Erythroblast (primary cell): ENCODE measurements around the gene EMC10.
"Not testable (repeated sequence)": the region's sequence is repeated elsewhere in the genome, so short reads cannot be mapped to it uniquely, and the experiment has no call there.

Experiments
- DNase-seq, 2 experiments: peaks; one replicate each; lab custom pipeline; 2025; lab: John Stamatoyannopoulos, UW
- GATA1 ChIP-seq: IDR thresholded peaks from 2 replicates; pipeline ENCODE4 v1.6.1; 2011; ENCODE audit warnings: low read depth, mild to moderate bottlenecking, control low read depth, low read length, moderate library complexity
- POLR2A ChIP-seq: IDR thresholded peaks from 2 replicates; pipeline ENCODE4 v1.6.1; 2011; ENCODE audit warnings: mild to moderate bottlenecking, low read length

Gene EMC10

GRCh38 chr19:50460161-50460765 is 16.0 kb upstream of the EMC10 start:
- no peak for DNase-seq
- TF ChIP-seq GATA1 (no peak), POLR2A (no peak)

- TF ChIP-seq POLR2A (no peak), GATA1 (no peak)
- DNase-seq: peak; percentile 64 to 72
These were observed 15.0 kb upstream of the EMC10 start for GRCh38 chr19:50461066-50461875.

GRCh38 chr19:50462970-50463369 is 13.3 kb upstream of the EMC10 start:
- no peak for DNase-seq
- TF ChIP-seq POLR2A (no peak), GATA1 (no peak)

GRCh38 chr19:50464348-50464747 is 12.0 kb upstream of the EMC10 start:
- no peak for DNase-seq
- TF ChIP-seq POLR2A (no peak), GATA1 (no peak)

- TF ChIP-seq GATA1: no peak
- no peak for TF ChIP-seq POLR2A
- DNase-seq: no peak
These were observed 11.3 kb upstream of the EMC10 start for GRCh38 chr19:50465000-50465399.

GRCh38 chr19:50465986-50466705 is 10.2 kb upstream of the EMC10 start:
- TF ChIP-seq POLR2A: no peak
- no peak for TF ChIP-seq GATA1
- DNase-seq: peak; percentile 77 to 81

- no peak for DNase-seq
- TF ChIP-seq POLR2A (no peak), GATA1 (no peak)
These were observed 9.6 kb upstream of the EMC10 start for GRCh38 chr19:50466706-50467039.

- DNase-seq: no peak
- no peak for TF ChIP-seq POLR2A
- TF ChIP-seq GATA1: no peak
These were observed 8.7 kb upstream of the EMC10 start for GRCh38 chr19:50467566-50467965.

GRCh38 chr19:50468818-50469217 is 7.5 kb upstream of the EMC10 start:
- no peak for DNase-seq
- TF ChIP-seq GATA1: no peak
- no peak for TF ChIP-seq POLR2A

GRCh38 chr19:50473336-50473735 is 3.0 kb upstream of the EMC10 start:
- DNase-seq: not testable (repeated sequence)

GRCh38 chr19:50475101-50475568 is 1.2 kb upstream of the EMC10 start:
- no peak for TF ChIP-seq GATA1
- DNase-seq: no peak

GRCh38 chr19:50475736-50476223 is 527 bp upstream of the EMC10 start:
- TF ChIP-seq POLR2A (no peak), GATA1 (no peak)
- no peak for DNase-seq

GRCh38 chr19:50476907-50477238 is 566 bp downstream of the EMC10 start:
- DNase-seq: no peak
- no peak for TF ChIP-seq POLR2A
- TF ChIP-seq GATA1: no peak

GRCh38 chr19:50477751-50478515 is 1.6 kb downstream of the EMC10 start:
- no peak for DNase-seq
- TF ChIP-seq POLR2A: no peak
- TF ChIP-seq GATA1: no peak
